Stimulated activated CD8-positive, alpha-beta memory T cell treated with anti-CD3 and anti-CD28 coated beads, Interleukin-4, amount 100 ng/mL, for 48 hours (primary cell): ENCODE measurements around the gene NCKAP1.

Source experiments
- DNase-seq: peaks from one replicate; pipeline ENCODE4 v3.0.0-alpha.2; 2020

The NCKAP1 gene

DNA sequence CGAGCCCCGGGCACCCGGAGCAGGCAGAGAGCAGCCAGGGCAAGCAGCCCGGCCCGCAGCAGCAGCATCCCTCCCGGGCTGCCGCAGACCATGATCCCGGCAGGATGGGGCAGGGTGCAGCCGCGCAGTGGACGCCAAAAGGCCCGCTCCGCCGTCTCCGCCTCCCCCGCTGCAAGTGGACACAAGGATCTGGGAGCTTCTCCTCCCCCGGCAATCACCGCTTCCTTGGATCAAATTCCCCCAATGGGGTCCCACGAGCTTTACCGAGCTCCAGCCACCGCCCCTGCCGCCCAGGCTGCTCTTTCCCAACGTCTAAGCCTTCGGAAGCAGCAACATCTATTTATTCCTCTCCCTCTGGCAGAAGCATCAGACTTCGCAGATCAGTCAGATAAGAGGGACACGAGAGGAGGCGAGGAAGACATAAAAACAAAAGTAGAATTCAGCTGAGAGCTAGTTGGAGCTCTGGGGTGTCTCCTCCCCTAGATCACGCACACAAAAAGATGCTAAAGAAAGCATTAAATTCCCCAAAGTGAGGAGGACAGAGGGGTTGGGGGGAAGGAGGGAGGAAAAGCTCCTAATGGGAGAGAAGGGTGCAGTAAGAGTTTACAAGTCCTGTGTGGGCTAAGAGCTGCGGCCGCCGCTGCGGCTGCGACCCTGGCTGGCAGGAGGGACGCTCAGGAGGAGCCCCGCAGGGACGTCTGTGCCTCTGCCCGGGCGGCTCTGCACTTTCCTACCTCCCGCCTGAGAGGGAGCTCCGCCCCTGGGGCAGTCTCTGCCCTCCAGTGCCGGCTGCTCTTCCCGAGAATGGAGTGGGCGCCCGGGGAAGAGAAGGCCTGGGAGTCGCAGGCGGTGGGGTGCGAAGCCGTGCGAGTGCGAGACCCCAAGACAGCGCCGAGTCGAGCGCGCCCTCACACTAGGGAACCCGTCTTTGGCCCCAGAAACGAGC, 171.5 kb downstream of the NCKAP1 start, which contains the start of gene FRZB:
FRZB (minus strand) TSS at position 177 of the 946 bp plus-strand sequence; CDS start at position 92, 85 bp downstream.
- DNase-seq = no peak

DNA sequence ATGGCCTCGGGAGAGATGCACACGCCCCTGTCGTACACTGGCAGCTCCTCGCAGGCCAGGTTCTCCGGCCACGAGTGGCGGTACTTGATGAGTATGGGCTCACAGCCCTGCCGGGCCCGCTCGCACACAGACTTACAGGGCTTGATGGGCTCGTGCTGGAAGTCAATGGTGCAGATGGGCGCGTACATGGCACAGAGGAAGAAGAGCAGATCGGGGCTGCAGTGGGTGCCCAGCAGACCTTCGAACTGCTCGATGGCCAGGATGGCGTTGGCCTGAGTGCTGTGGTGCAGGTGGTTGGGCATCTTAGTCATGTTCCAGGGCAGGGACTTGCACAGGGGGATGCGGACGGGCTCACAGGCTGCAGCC, 172.2 kb downstream of the NCKAP1 start:
- DNase-seq = no peak

DNA sequence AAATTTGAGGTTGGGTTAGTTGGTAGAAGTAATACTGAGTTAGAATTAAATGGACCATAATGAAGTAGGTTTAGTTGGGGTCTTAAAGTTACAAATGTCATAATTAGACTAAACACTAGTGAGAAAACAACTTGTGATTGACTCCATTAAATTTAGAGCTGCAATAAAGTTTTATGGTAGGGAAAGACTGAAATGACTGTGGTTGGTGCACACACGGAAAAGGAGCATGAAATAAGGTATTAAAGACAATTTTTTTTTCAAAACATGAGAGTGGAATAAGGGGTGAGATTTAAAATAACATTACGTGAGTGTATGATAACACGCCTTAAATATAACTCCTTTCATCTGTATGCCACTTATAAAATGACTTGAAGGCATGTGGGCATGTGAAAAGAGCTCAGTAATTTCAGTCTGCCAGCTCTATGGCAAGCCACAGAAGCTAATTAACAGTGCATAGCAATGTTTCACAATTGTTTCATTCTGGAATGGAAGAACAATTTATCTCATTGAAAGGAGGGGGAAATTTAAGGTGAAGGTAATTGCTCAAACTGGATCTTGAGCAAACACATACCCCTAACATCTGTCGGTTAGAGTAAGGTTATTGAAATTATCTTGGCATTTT, 173.2 kb downstream of the NCKAP1 start:
- DNase-seq = no peak

GRCh38 chr2:182863642-182864041, 174.6 kb downstream of the NCKAP1 start:
- DNase-seq = no peak

GRCh38 chr2:182862091-182862490, 176.2 kb downstream of the NCKAP1 start:
- DNase-seq = no peak

DNA sequence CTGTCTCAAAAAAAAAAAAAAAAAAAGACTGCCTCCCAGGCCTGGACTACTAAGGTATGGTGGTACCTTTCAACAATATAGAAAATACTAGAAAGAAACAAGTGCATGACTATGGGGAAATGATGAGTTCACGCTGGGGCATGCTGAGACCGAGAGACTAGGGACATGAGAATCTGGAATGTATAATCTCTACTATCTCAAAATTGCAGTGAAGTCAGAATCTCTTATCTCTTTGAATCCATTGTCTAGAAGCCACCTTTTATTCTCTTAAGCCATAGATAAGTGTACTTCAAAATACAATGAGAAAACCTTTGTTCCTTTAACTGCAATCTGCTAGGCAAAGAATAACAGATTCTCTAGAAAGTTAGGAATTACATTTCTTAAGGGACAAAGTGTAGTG, 177.4 kb downstream of the NCKAP1 start:
- DNase-seq = no peak
